CD4-positive, alpha-beta memory T cell (primary cell): Measurements from ENCODE around the gene DYNLT2B. TPM values are rescaled to one million over a fixed set of nuclear protein-coding genes. Genes with fewer than 3 reads are reported as not detected.
"Not testable (repeated sequence)": the region's sequence is repeated elsewhere in the genome, so short reads cannot be mapped to it uniquely, and the experiment has no call there.

Experiments used
- CTCF ChIA-PET: fragments of 350-600 bp; sonication (Branson Sonifier 250); formaldehyde crosslinking; loops from one replicate; lab custom pipeline; 2021; ENCODE audit warnings: inconsistent platforms; ENCODE audit not compliant: partially characterized antibody; lab: Charles Lee
- POLR2A ChIA-PET: fragments of 350-600 bp; sonication (Branson Sonifier 250); formaldehyde crosslinking; loops from one replicate; lab custom pipeline; 2021; ENCODE audit not compliant: partially characterized antibody; lab: Charles Lee
- DNase-seq, 5 donors: peaks; one replicate each; pipeline versions ENCODE4 v3.0.0 to v3.0.0-alpha.2; 2020 to 2022; ENCODE audit warnings: mixed read lengths in 1 of 5
- H3K27ac ChIP-seq: one replicate; pipeline ENCODE4 v1.7.0; 2013; ENCODE audit warnings: low read depth, low read length
- H3K27me3 ChIP-seq: 2 replicates; pipeline ENCODE4 v1.7.0; 2013; ENCODE audit warnings: mild to moderate bottlenecking, low read length, moderate library complexity; ENCODE audit not compliant: insufficient read depth
- H3K36me3 ChIP-seq: 2 replicates; pipeline ENCODE4 v1.7.0; 2013; ENCODE audit warnings: mild to moderate bottlenecking, low read length, moderate library complexity; ENCODE audit not compliant: insufficient read depth
- H3K4me1 ChIP-seq: 2 replicates; pipeline ENCODE4 v1.7.0; 2013; ENCODE audit warnings: mild to moderate bottlenecking, low read length, moderate library complexity; ENCODE audit not compliant: insufficient read depth
- H3K4me3 ChIP-seq, 2 donors: one replicate each; pipeline ENCODE4 v1.7.0; 2013; ENCODE audit warnings: low read length in 2 of 2, mild to moderate bottlenecking in 1 of 2
- H3K9me3 ChIP-seq, 2 donors: one replicate each; pipeline ENCODE4 v1.7.0; 2013; ENCODE audit warnings: low read length in 2 of 2, control low read depth in 1 of 2; ENCODE audit not compliant: control insufficient read depth in 1 of 2
- H3K27ac Mint-ChIP-seq, 7 donors: one replicate each; pipeline ENCODE4 v1.8.0; 2020 to 2021; ENCODE audit warnings: mixed read lengths in 7 of 7, mild to moderate bottlenecking in 6 of 7, inconsistent platforms in 3 of 7, moderate library complexity in 3 of 7
- H3K27me3 Mint-ChIP-seq, 2 donors: one replicate each; pipeline ENCODE4 v1.8.0; 2020 to 2021; ENCODE audit warnings: mixed read lengths in 2 of 2
- H3K36me3 Mint-ChIP-seq, 2 donors: one replicate each; pipeline ENCODE4 v1.8.0; 2020 to 2021; ENCODE audit warnings: mixed read lengths in 2 of 2, inconsistent platforms in 1 of 2, mild to moderate bottlenecking in 1 of 2
- H3K4me1 Mint-ChIP-seq, 4 donors: one replicate each; pipeline ENCODE4 v1.8.0; 2020 to 2021; ENCODE audit warnings: mixed read lengths in 4 of 4, mild to moderate bottlenecking in 1 of 4
- H3K4me3 Mint-ChIP-seq, 8 donors: one replicate each; pipeline ENCODE4 v1.8.0; 2020 to 2021; ENCODE audit warnings: mixed read lengths in 8 of 8, mild to moderate bottlenecking in 7 of 8, moderate library complexity in 6 of 8, inconsistent platforms in 3 of 8
- H3K9me3 Mint-ChIP-seq, 8 donors: one replicate each; pipeline ENCODE4 v1.8.0; 2020 to 2021; ENCODE audit warnings: mixed read lengths in 8 of 8, mild to moderate bottlenecking in 5 of 8, inconsistent platforms in 3 of 8, moderate library complexity in 1 of 8
- intact Hi-C: fragments of 100-400 bp; cut with micrococcal nuclease; formaldehyde crosslinking; loops from one replicate; pipeline ENCODE4 v1.15.1; 2023
- polyA plus RNA-seq, 2 donors: library from polyadenylated mRNA; unstranded; fragments of 300-500 nt; fragmentation: Illumina TruSeq; gene quantifications; one replicate each; pipeline ENCODE4 v1.2.3, GENCODE V29; 2021
- total RNA-seq, 2 experiments: library from RNA; stranded (reverse); gene quantifications; one replicate each; pipeline ENCODE4 v1.2.3, GENCODE V29; 2021

The DYNLT2B gene
- total and polyA plus RNA-seq, 4 experiments from 2014 or later, result 6.0 to 31.1 (median 12.9) TPM

DNA sequence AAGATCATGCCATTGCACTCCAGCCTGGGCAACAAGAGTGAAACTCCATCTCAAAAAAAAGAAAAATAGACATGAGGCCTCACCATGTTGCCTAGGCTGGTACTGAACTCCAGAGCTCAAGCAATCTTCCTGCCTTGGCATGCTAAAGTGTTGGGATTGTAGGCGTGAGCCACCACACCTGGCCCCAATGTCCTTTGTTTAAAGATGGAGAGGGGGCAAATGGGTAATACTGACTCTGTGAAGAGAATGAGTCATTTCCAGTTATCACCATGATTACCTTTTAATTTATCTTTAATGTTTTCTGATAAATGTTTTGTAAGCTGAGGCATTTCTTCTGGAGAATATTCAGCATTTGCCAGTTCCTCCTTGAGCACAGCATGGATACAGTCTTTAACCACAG lies 2.2 kb downstream of the DYNLT2B start:
- POLR2A ChIA-PET, result interaction anchor here (1.0 to 2.9 kb wide), 2 partner anchors 18 to 117 kb away, joined by 3 to 19 read pairs; partner anchors contain the start of gene UBXN7
- no peaks in the 10 kb centered on the region for H3K36me3 ChIP-seq
- H3K4me3 ChIP-seq, result no peak overlapping the region
- Mint-ChIP-seq H3K27me3 (no peaks in the 10 kb centered on the region), H3K27ac (peak overlapping the region in 4 of 7 donors; percentile 29 to 93 (median 58)), H3K9me3 (peaks cover 0 to 11% (median 0%) of the 10 kb centered on the region in 8 donors), H3K36me3 (peaks cover 0 to 7% of the 10 kb centered on the region in 2 donors), H3K4me3 (no peak overlapping the region), H3K4me1 (peaks cover 1 to 16% (median 8%) of the 10 kb centered on the region in 4 donors)
- H3K9me3 ChIP-seq, result no peaks in the 10 kb centered on the region
- no peak for DNase-seq
- no peaks in the 10 kb centered on the region for H3K27me3 ChIP-seq
- H3K4me1 ChIP-seq, result peaks cover 11% of the 10 kb centered on the region
- H3K27ac ChIP-seq, result no peak overlapping the region
- CTCF ChIA-PET, result no interaction called here
- intact Hi-C loops, result loop anchor here (5.0 kb wide), 2 partner anchors 116 to 234 kb away; partner anchors contain the start of genes TFRC and UBXN7

DNA sequence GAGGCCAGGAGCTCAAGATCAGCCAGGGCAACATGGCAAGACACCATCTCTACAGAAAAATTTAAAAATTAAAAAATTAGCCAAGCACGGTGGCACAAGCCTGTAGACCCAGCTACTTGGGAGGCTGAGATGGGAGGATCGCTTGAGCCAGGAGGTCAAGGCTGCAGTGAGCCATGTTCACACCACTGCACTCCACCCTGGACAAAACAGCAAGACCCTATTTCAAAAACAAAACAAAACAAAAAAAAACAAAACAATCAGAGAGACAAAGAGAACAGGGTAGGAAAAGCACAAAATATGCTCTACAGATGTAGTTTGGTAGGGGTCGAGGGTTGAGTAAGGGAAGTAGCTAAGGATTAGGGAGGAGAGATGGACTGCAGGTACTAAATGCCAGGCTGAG lies 3.4 kb downstream of the DYNLT2B start:
- Mint-ChIP-seq H3K9me3 (peaks cover 0 to 11% (median 0%) of the 10 kb centered on the region in 8 donors), H3K4me3 (peak overlapping the region in 2 of 8 donors; percentile 9 to 37), H3K27me3 (no peaks in the 10 kb centered on the region), H3K36me3 (peaks cover 0 to 7% of the 10 kb centered on the region in 2 donors), H3K4me1 (peaks cover 1 to 16% (median 8%) of the 10 kb centered on the region in 4 donors), H3K27ac (peak overlapping the region in 5 of 7 donors; percentile 0 to 78 (median 44))
- intact Hi-C loops, result no loop called here
- H3K27me3 ChIP-seq, result no peaks in the 10 kb centered on the region
- peaks cover 11% of the 10 kb centered on the region for H3K4me1 ChIP-seq
- ChIA-PET CTCF (interaction anchor here (0.9 kb wide), 1 partner anchor 14 kb away, joined by 3 read pairs; no protein-coding TSS in a partner anchor), POLR2A (no interaction called here)
- H3K36me3 ChIP-seq, result no peaks in the 10 kb centered on the region
- no peak overlapping the region for H3K4me3 ChIP-seq
- H3K27ac ChIP-seq, result no peak overlapping the region
- DNase-seq, result no peak
- no peaks in the 10 kb centered on the region for H3K9me3 ChIP-seq

DNA sequence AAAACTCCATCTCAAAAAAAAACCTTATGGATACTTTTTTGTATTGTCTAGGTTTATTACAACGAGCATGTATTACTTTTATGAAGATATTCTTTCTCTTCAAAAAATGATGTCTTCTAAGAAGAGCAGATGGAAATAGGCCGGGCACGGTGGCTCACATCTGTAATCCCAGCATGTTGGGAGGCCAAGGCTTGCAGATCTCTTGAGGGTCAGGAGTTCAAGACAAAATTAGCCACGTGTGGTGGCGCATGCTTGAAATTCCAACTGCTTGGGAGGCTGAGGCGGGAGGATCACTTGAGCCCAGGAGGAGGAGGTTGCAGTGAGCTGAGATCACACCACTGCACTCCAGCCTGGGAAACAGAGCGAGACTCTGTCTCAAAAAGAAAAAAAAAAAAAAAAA lies 4.0 kb downstream of the DYNLT2B start:
- H3K9me3 ChIP-seq, intact Hi-C loops, H3K27me3 ChIP-seq, POLR2A ChIA-PET, H3K4me1 ChIP-seq, DNase-seq, H3K36me3 ChIP-seq, H3K27me3 Mint-ChIP-seq, H3K4me3 Mint-ChIP-seq, H3K4me3 ChIP-seq, H3K36me3 Mint-ChIP-seq, H3K9me3 Mint-ChIP-seq, H3K27ac ChIP-seq: not testable (repeated sequence)
- CTCF ChIA-PET, result interaction anchor here (0.7 kb wide), 1 partner anchor 33 kb away, joined by 4 read pairs; no protein-coding TSS in a partner anchor
- Mint-ChIP-seq H3K4me1 (peaks cover 1 to 13% (median 8%) of the 10 kb centered on the region in 4 donors), H3K27ac (peak overlapping the region in 3 of 7 donors; percentile 41 to 53 (median 42))

DNA sequence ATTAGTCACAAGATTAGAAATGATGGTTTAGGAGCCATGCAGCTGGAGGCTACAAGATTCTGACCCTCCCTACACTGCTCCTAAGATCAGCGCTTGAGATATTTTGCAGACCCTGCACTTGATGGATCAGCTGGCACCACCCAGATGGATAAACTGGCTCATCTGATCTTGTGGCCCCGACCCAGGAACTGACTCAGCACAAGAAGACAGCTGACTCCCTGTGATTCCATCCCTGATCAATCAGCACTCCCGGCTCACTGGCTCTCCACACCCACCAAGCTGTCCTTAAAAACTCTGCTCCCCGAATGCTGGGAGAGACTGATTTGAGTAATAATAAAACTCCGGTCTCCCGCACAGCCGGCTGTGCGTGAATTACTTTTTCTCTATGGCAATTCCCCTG lies 15.1 kb downstream of the DYNLT2B start:
- CTCF ChIA-PET, result not testable (repeated sequence)

DNA sequence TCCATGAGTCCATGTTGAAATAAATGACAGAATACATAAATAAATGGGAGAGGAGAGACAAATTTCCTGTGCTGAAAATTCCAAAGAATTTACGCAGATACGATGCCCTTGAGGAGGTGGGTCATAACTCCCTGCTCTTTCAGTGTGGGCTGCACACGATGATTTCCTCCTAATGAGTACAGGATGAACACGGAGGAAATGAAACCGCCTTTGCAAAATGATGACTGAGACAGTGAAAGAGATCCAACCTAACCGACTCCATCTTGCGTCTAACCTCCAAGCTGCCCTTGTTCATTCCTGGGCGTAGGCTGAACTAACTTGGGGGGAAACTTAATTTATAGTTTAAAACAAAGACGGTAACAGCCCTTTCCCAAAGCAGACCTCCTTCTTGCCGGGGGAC lies 15.5 kb downstream of the DYNLT2B start:
- H3K9me3 ChIP-seq, H3K27me3 ChIP-seq, intact Hi-C loops, H3K27ac Mint-ChIP-seq, H3K4me1 ChIP-seq, H3K27me3 Mint-ChIP-seq, H3K4me3 Mint-ChIP-seq, H3K9me3 Mint-ChIP-seq, CTCF ChIA-PET, DNase-seq, POLR2A ChIA-PET, H3K4me3 ChIP-seq, H3K4me1 Mint-ChIP-seq, H3K36me3 ChIP-seq, H3K27ac ChIP-seq: not testable (repeated sequence)
- peaks cover 12 to 20% of the 10 kb centered on the region in 2 donors for H3K36me3 Mint-ChIP-seq

More for the DNA sequence above, 15.1 kb downstream of the DYNLT2B start:
- H3K4me1 Mint-ChIP-seq, H3K4me1 ChIP-seq, H3K36me3 ChIP-seq, POLR2A ChIA-PET, intact Hi-C loops, H3K27me3 Mint-ChIP-seq, H3K27ac Mint-ChIP-seq, H3K4me3 ChIP-seq, H3K9me3 ChIP-seq, H3K9me3 Mint-ChIP-seq, H3K27me3 ChIP-seq, H3K27ac ChIP-seq, DNase-seq: not testable (repeated sequence)
- peak overlapping the region in 1 of 8 donors; percentile 10 for H3K4me3 Mint-ChIP-seq
- H3K36me3 Mint-ChIP-seq, result peaks cover 11 to 20% of the 10 kb centered on the region in 2 donors

DNA sequence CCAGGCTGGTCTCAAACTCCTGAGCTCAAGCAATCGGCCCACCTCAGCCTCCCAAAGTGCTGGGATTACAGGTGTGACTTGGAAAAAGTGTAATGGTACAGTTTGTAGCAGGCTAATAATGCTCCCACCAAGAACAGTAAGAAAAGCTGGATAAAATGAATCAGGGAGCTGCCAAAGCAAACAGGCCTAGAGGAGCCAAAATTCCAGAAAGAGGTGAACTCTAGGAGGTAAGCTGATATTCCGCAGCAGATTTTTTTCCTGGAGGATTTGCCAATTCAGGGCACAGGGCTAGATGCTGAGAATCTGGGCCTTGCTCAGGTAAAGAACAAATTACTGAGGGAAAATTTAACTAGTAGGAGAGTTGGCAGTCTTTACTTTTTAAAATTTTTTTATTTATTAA lies 19.5 kb downstream of the DYNLT2B start:
- Histone ChIP-seq H3K4me3 (no peak overlapping the region), H3K4me1 (no peaks in the 10 kb centered on the region), H3K27me3 (no peaks in the 10 kb centered on the region), H3K36me3 (no peaks in the 10 kb centered on the region), H3K9me3 (no peaks in the 10 kb centered on the region), H3K27ac (no peak overlapping the region)
- Mint-ChIP-seq H3K27ac (no peak overlapping the region), H3K4me3 (no peak overlapping the region), H3K36me3 (peaks cover 12 to 19% of the 10 kb centered on the region in 2 donors), H3K27me3 (no peaks in the 10 kb centered on the region), H3K4me1 (peaks cover 0 to 2% (median 0%) of the 10 kb centered on the region in 4 donors), H3K9me3 (peaks cover 0 to 2% (median 0%) of the 10 kb centered on the region in 8 donors)
- intact Hi-C loops, result no loop called here
- POLR2A ChIA-PET, result interaction anchor here (1.0 kb wide), 1 partner anchor 18 kb away, joined by 3 read pairs; no protein-coding TSS in a partner anchor
- DNase-seq, result no peak
- CTCF ChIA-PET, result no interaction called here

DNA sequence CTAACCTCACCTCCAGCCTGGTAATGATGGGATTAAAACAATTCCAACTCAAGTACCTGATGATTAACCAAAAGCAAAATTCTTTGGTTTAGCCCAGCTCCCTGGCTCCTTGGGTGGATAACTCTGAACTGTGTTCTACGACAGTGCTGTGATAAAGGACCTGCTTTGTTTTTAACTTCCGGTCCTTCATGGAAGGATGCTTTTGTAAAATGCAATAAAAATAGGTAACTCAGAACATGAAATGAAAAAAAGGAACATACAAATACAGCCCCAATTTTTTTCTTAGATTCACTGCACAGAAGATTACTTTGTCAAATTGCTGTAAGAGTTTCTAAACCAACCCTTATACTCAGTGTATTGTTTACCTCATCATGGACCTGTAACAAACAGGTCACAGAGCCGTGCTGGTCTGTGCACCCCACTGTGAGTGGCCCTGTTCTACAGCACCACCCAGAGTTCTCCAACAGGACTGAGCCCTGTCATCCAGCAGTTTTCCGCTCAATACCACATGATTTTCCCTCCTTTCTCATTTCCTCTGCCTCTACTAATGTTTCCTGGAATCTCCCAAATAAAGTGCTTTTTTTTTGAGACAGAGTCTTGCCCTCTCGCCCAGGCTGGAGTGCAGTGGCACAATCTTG lies 25.6 kb downstream of the DYNLT2B start:
- no peak overlapping the region for H3K4me3 ChIP-seq
- H3K4me1 Mint-ChIP-seq, result peaks cover 5 to 14% (median 8%) of the 10 kb centered on the region in 4 donors

More for the DNA sequence above, 25.6 kb downstream of the DYNLT2B start:
- Histone ChIP-seq H3K27ac (no peak overlapping the region), H3K27me3 (no peaks in the 10 kb centered on the region), H3K9me3 (no peaks in the 10 kb centered on the region), H3K36me3 (no peaks in the 10 kb centered on the region), H3K4me1 (peaks cover 8% of the 10 kb centered on the region)
- DNase-seq, result no peak
- ChIA-PET POLR2A (no interaction called here), CTCF (no interaction called here)
- Mint-ChIP-seq H3K27ac (peak overlapping the region in 2 of 7 donors; percentile 11 to 55), H3K36me3 (peaks cover 0 to 3% of the 10 kb centered on the region in 2 donors), H3K4me3 (no peak overlapping the region), H3K9me3 (no peaks in the 10 kb centered on the region), H3K27me3 (no peaks in the 10 kb centered on the region)
- intact Hi-C loops, result no loop called here
